ENCODE data around the gene KRTAP9-1.
"Not testable (repeated sequence)": the region's sequence is repeated elsewhere in the genome, so short reads cannot be mapped to it uniquely, and the experiment has no call there.

The KRTAP9-1 gene

DNA sequence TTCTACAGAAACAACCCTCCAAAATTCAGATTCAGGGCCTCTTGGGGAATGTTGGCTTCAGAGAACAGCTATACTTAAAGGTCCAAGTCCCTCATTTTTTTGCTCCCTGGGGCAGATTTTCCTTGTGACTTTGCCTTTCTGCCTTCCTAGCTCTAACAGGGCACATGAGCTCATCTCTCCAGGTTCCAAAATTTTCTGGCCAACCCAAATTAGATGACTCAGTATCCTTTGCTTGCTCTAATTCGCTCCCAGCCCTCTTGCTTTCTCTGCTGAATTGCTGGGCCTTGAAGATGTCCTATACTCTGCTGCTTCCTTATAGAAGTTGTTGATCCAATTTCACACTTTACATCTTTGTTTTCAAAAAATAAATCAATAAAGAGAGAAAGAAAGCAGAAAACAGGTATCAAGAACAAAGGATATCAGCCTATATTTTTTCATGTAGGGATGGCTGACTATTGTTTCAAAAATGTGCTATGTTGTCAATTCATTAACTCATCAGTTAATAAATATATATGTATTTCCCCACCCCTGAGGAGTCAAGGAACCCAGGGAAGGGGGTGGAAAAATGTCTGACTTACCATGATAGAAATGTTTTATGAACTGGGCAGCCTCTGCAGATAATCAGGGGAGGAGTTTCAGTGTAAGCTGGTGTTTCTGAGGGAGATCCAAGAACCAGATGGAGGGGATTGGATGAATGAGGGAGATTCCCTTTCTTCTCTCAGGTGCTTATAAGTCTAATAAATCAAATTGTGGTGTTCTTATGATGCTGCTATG, 10.7 kb upstream of the KRTAP9-1 start:
- DNase-seq (ENCODE audit: low read depth) = no peak

DNA sequence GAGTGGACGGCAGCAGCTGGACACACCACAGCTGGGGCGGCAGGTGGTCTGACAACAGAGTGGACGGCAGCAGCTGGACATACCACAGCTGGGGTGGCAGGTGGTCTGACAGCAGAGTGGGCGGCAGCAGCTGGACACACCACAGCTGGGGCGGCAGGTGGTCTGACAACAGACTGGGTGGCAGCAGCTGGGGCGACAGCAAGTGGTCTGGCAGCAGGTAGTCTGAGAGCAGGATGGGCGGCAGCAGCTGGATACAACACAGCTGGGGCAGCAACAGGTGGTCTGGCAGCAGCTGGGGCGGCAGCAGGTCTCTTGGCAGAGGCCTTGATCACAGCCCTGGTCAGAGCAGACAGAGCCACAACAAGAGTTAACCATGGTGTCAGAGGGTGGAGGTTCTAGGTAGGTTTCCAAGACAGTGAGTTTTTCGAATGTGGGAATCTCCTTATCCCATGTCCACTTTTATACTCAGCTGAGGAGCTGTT, 5.2 kb upstream of the KRTAP9-1 start, which contains the start of gene KRTAP4-1:
Gene KRTAP4-1 (minus strand): TSS at position 432 of the 482 bp plus-strand sequence. CDS start 57 bp downstream, at position 375.
- DNase-seq (ENCODE audit: low read depth) = no peak

DNA sequence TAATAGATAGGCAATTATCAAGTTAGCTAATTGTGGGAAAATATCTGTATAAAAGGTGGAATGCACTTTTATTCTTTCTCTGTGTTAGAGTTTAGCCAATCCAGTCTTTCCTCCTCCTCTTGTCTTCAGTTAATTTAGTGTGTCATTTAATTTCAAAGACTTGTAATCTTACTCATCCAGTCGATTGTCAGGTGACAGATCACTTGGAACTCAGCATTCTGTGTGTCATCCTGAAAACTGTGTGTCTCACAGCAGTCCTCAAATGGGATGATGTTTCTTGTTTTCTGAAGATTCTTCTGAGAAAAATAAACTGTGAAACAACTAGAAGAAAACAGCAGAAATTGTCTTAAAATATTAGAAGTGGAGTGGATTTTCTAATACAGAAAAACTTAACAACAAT, 4.7 kb upstream of the KRTAP9-1 start:
- DNase-seq (ENCODE audit: low read depth) = no peak

GRCh38 chr17:41186872-41187271, 2.8 kb upstream of the KRTAP9-1 start:
- no peak for DNase-seq (ENCODE audit: low read depth)

GRCh38 chr17:41190328-41190727, 641 bp downstream of the KRTAP9-1 start:
- no peak for DNase-seq (ENCODE audit: low read depth)

DNA sequence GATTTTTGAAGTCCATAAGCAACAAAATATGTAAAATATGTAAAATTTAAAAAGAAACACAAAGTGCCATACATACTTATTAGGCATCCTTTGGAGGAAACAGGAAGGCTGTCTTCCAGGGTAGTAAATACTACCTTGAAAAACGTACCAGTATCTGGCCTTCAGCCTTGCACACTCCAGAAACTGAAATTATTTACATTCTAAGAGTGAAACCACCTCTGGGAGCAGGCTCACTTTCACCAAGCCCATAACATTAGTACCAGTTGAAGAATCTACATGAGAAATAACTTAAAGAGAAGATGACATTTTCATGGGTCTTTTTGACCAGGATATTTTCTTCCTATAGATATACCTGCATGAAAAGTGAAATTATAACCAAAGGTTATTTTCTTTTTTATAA, 6.4 kb downstream of the KRTAP9-1 start:
- no peak for DNase-seq (ENCODE audit: low read depth)

GRCh38 chr17:41199421-41200078, 9.9 kb downstream of the KRTAP9-1 start:
- no peak for DNase-seq (ENCODE audit: low read depth)

DNA sequence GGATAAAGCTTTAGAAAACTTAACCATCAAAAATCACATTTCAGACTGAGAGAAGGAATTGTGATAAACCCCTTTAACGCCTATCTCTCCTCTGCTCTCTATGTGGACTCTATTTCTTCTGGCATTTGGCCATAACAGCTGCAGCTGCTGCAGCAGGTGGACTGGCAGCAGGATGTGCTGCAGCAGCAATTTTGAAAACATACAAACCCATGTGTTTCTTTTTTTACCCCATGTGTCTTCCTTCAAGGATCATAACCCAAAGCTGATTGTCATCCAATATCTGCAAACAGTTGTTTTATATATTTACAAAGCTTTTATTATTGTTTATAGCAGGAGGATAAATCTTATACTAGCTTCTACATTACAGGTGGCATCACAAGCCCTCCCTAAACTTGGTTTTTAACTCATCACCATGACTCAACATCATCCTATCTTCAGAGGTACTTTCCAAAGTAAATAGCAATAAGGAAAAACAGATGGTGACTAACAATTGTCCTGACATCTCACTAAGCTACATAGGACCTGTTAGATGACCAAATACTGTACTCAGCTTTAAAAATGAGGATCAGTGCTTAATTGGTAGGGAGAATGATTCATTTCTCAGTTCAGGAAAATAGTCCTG, 22.3 kb downstream of the KRTAP9-1 start:
- DNase-seq (ENCODE audit: low read depth) = no peak

DNA sequence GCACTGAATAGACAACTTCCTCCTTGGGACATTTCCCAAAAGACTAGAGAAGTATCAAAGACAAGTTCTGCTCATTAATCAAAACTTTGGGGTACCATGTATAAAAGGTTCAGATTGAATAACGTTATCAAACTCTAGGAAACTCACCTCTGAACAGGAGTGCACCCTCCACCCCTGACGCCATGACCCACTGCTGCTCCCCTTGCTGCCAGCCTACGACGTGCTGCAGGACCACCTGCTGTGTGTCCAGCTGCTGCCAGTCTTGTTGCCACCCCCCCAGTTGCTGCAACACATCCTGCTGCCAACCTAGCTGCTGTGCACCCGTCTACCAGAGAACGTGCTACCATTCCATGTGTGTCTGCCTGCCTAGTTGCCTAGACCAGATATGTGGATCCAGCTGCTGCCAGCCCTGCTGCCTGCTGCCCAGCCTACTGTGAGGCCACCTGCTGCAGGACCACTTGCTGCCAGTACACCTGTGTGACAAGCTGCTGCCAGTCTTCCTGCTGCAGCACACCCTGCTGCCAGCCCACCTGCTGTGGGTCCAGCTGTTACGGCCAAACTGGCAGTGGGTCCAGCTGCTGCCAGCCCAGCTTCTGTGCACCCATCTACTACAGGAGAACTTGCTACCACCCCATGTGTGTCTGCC, 23.0 kb downstream of the KRTAP9-1 start:
- DNase-seq (ENCODE audit: low read depth) = no peak

DNA sequence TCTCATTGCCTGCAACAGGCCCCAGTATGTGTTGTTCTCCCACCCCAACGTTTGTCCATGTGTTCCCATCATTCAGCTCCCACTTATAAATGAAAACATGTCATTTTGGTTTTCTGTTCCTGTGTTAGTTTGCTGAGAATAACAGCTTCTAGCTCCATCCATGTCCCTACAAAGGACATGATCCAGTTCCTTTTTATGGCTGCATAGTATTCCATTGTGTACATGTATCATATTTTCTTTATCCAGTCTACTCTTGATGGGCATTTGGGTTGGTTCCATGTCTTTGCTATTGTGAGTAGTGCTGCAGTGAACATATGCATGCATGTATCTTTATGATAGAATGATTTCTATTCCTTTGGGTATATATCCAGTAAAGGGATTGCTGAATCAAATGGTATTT, 26.0 kb downstream of the KRTAP9-1 start:
- no peak for DNase-seq (ENCODE audit: low read depth)

- DNase-seq (ENCODE audit: low read depth) = no peak
Measured at GRCh38 chr17:41223821-41224220, 34.1 kb downstream of the KRTAP9-1 start.

DNA sequence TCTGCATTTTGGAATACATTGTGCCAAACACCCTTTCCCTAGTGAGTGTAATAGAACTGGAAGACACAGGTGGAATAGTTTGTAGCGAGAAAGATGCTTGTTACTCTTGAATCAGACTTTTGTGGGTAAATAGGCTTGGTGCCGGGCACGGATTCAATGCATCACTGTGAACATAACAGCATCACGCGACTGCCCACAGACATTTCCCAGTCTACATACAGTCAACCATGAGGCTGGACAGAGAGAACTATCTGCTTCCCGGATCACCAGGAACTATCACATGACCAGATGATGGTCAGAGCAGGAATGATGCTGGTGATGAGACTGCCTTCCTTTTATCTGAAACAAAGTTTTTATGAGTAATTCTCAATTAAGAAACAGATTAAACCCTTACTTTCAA, 36.4 kb downstream of the KRTAP9-1 start:
- no peak for DNase-seq (ENCODE audit: low read depth)

- not testable (repeated sequence) for DNase-seq (ENCODE audit: low read depth)
Measured at GRCh38 chr17:41226598-41227095, 37.0 kb downstream of the KRTAP9-1 start, which contains the start of gene KRTAP9-2. Gene KRTAP9-2 (plus strand): TSS chr17:41226648. CDS start chr17:41226655, 7 bp downstream.

- no peak for DNase-seq (ENCODE audit: low read depth)
Measured at GRCh38 chr17:41230094-41230493, 40.4 kb downstream of the KRTAP9-1 start.

- DNase-seq (ENCODE audit: low read depth) = no peak
Measured at GRCh38 chr17:41231731-41232130, 42.0 kb downstream of the KRTAP9-1 start.

DNA sequence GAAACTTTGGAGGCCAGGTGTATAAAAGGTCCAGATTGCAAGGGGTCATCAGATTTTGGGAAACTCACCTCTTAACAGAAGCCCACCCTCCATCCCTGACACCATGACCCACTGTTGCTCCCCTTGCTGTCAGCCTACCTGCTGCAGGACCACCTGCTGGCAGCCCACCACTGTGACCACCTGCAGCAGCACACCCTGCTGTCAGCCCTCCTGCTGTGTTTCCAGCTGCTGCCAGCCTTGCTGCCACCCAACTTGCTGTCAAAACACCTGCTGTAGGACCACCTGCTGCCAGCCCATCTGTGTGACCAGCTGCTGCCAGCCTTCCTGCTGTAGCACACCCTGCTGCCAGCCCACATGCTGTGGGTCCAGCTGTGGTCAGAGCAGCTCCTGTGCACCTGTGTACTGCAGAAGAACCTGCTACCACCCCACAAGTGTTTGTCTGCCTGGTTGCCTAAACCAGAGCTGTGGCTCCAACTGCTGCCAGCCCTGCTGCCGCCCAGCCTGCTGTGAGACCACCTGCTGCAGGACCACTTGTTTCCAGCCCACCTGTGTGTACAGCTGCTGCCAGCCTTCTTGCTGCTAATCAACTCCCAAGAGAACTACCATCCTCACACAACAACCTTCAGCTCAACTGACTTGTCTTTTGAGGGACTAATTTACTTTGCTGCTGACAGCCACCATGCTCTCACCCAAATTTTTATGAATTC, 42.9 kb downstream of the KRTAP9-1 start, which contains the start of gene KRTAP9-3:
Gene KRTAP9-3 (plus strand): TSS at position 51 of the 707 bp plus-strand sequence. CDS start 53 bp downstream, at position 104.
- DNase-seq (ENCODE audit: low read depth) = not testable (repeated sequence)

DNA sequence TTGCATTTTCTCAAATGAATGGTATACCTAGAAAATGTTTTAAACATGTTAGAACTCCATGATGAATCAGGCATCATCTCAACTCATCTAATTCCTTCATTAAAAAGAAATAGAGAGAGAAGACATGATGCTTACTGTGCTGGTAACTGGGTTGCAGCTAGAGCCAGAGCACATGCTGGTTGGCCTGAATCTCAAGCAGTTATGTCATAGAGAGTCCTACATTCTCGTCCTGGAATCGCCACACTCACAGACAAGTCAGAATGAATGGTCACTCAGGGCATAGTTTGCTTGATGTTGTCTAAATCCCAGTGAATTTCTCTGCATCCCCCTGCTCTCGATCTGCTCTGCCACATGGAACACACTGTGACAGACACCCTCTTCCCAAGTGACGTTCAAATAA, 47.4 kb downstream of the KRTAP9-1 start:
- DNase-seq (ENCODE audit: low read depth) = not testable (repeated sequence)

DNA sequence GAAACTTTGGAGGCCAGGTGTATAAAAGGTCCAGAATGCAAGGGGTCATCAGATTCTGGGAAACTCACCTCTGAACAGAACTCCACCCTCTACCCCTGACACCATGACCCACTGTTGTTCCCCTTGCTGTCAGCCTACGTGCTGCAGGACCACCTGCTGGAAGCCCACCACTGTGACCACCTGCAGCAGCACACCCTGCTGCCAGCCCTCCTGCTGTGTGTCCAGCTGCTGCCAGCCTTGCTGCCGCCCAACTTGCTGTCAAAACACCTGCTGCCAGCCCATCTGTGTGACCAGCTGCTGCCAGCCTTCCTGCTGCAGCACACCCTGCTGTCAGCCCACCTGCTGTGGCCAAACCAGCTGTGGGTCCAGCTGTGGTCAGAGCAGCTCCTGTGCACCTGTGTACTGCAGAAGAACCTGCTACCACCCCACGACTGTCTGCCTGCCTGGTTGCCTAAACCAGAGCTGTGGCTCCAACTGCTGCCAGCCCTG, 48.3 kb downstream of the KRTAP9-1 start, which contains the start of gene KRTAP9-8:
Gene KRTAP9-8 (plus strand): TSS at position 51 of the 489 bp plus-strand sequence. CDS start 53 bp downstream, at position 104.
- DNase-seq (ENCODE audit: low read depth) = not testable (repeated sequence)
